Erythroblast (primary cell): ENCODE results near the gene MAVS.

Experiments
- GATA1 ChIP-seq: IDR thresholded peaks from 2 replicates; pipeline ENCODE4 v1.6.1; 2011; ENCODE audit warnings: low read depth, mild to moderate bottlenecking, control low read depth, low read length, moderate library complexity
- POLR2A ChIP-seq: IDR thresholded peaks from 2 replicates; pipeline ENCODE4 v1.6.1; 2011; ENCODE audit warnings: mild to moderate bottlenecking, low read length

GRCh38 chr20:3875378-3875974 is 28.8 kb downstream of the MAVS start:
- TF ChIP-seq POLR2A, result peak; percentile 21
- no peak for TF ChIP-seq GATA1
